GM19395 (cell line): Measurements from ENCODE around the gene ERBIN.
"Not testable (repeated sequence)": the region's sequence is repeated elsewhere in the genome, so short reads cannot be mapped to it uniquely, and the experiment has no call there.

Source experiments
- ATAC-seq: cut with Tn5 transposase; IDR thresholded peaks from one replicate; pipeline ENCODE4 v1.9.1; 2021; ENCODE audit warnings: mild to moderate bottlenecking, moderate library complexity; ENCODE audit not compliant: unreplicated experiment

ERBIN gene

DNA sequence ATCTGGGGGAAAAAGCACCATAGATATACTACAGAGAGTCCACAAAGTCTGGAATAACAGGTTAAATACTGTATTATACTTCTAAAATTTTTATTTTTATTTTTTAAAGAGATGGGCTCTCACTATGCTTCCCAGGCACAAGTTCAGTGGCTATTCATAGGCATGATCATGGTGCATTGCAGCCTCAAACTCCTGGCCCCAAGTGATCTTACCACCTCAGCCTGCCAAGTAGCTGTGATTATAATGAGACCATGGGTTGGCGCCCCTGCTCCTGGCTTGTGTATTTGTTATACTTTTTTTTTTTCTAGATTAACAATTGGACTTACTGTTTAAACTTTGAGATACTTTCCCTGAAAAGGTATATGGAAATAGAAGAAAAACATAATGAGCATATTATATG is 25.9 kb downstream of the ERBIN start:
- ATAC-seq, result no peak

DNA sequence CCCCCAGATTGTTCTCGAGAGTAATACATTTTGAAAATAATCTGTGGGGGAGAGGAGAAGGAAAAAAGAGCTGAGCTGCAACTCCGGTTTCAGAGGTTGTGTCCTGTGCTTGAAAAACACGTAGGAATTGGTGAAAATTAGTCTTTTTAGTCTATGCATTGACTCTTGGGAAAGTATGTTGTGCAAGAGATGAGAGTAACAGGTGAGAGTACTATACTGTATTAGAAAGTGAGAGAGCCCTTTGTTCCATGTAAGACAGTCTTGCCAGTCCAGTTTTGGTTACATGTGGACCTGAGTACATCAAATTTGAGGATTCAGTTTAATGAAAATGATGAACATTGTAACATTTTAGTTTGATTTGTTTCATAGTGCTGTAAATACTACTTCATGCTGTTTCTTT is 27.8 kb downstream of the ERBIN start:
- ATAC-seq, result no peak

DNA sequence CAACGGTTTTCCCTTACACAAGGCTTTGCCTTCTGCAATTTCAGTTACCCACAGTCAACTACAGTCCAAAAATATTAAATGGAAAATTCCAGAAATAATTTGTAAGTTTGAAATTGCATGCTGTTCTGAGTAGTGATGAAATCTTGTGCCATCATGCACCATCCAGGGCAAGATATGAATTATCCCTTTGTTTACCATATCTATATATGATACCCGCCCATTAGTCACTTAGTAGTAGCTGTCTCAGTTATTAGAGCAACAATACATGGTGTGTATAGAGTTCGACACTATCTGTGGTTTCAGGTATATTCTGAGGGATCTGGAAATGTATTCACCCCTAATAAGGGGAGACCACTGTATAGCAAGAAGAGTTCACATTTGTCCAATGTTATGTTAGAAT is 29.4 kb downstream of the ERBIN start:
- ATAC-seq, result no peak

DNA sequence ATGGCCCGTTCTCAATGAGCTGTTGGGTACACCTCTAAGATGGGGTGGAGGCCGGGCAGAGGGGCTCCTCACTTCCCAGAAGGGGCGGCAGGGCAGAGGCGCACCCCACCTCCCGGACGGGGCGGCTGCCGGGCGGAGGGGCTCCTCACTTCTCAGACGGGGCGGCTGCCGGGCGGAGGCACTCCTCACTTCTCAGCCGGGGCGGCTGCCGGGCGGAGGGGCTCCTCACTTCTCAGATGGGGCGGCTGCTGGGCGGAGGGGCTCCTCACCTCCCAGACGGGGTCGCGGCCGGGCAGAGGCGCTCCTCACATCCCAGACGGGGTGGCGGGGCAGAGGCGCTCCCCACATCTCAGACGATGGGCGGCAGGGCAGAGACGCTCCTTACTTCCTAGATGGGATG is 31.3 kb downstream of the ERBIN start:
- not testable (repeated sequence) for ATAC-seq

DNA sequence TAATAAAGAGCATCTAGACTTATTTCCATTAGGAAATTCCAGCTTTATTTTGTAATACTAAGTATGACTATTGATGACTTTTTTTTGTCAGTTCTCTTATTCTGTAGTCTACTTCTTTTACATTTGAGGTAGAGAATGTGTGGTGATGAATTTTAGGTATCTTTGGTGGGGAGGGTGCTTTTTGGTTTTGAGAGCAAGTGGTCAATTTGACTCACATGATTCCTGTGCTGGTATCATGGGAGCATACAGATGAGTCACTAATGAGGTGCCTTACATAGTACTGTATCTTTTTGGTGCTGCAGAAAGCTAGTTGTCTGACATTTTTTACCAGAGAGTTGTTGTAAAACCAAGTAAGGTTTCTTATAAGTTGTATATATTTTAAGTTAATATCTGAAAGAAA is 35.3 kb downstream of the ERBIN start:
- ATAC-seq, result peak; percentile 88

DNA sequence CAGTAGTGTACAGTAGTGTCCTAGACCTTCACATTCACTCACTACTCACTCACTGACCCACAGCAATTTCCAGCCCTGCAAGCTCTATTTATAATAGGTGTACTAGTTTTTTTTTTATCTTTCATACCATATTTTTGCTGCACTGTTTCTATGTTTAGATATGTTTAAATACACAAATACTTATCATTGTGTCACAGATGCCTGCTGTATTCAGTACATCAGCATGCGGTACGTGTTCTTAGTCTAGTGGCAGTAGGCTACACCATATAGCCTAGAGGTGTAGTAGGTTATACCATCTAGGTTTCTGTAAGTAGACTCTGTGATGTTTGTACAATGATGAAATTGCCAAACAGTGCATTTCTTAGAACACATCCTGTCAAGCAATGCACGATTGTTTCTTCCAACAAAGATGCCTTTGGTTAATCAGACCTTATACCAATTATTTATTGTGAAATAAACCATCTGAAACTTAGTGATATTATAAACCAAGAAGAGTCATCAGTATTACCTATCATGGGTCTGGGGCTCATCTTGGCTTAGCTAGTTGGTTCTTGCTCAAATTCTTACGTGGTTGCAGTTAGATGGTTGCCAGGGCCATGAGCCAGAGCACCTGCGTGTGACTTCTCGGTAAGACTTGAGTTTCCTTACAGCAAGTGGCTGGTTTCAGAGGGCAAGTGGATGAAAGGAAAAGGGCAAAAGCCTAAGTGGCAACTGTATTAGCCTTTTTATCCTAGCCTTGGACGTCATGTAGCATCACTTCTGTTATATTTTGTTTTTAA is 41.1 kb downstream of the ERBIN start:
- no peak for ATAC-seq

DNA sequence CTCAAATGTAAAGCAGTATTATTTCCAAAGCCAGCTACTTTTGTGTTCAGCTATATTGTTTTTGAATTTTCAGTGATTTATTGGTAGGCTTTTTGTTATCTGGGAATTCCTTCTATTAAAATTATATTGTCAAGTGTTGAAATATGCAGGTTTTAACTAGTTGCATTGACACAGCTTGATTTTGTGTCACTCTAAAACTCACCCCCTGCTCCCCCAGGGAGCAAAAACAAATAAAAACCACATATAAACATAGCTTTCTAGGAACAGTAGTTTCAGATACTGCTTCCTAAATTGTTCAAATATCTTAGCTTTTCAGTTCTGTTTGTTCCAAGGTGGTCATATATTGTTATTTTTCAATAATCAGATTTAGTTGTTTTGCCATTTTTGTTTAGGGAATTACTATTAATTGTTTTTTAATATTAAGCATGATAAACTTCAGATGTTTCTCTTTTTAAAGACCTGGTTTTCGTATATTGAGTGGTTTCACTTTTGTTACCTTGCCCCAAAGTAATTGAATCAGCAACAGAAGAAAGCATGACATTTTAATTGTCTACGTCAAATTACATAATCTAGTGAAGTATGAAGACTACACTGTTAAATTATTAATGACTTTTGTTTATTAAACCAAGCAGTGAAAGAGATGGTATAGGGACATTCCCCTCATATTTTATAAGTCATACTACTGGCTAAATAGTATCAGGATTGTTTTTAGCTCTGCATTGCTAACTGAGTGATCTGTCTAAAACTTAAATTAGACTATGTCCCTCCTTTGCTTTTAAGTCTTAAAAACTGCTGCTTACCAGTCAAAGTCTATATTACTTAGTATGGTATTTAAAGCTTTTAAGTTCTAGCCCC is 43.4 kb downstream of the ERBIN start:
- ATAC-seq, result no peak

DNA sequence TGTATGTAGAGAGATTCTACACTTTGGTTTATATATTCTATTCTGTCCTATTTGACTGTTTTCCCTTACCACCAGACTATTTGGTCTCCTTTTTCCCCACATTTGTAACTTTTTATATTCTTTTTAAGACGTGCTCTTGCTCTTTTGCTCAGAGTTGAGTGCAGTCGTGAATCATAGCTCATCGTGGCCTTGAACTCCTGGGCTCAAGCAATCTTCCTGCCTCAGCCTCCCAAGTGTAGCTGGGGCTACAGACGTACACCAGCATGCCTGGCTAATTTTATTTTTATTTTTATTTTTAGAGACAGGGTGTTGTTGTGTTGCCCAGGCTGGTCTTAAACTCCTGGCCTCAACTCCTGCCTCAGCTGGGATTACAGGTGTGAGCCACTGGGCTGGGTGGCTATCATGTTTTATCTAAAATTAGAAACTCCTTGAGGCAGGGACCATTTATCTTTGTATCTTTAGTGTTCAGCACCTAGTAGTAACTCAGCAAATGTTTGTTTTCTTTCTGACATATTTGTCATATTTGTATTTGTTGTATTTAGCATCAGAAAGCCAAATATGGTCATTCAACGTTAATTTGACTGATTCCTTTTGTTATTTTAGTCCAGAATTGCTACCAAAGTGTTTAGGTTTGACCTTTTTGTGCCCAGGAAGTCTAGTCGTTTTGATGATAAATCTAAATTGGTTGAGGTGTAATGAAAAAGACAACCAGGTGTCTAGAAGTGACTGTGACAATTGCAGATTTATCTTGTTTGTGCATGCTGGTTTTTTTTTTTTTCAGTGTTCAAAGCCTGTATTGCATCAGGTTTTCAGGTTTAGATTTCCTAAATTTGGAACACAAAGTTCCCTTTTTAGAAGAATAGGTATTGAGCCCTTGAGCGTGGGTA is 44.3 kb downstream of the ERBIN start:
- no peak for ATAC-seq

DNA sequence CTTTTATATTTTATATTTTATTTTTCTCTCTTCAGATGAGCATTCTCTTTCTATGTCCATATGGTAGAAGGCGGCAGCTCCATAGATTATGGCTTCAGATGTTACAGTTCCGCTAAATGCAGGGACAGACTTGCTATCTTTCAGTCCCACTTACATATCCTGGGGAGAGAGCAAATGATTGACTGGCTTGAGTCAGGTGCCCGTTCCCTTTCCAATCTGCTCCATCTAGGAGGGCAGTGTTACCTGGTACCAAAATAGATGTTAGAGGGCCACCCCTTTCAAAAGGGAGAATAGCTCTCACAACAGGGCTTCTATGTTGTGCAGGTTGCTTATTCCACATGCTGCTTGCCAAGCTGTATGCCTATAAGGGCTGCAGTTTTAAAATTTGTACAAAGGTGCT is 45.3 kb downstream of the ERBIN start:
- ATAC-seq, result no peak

DNA sequence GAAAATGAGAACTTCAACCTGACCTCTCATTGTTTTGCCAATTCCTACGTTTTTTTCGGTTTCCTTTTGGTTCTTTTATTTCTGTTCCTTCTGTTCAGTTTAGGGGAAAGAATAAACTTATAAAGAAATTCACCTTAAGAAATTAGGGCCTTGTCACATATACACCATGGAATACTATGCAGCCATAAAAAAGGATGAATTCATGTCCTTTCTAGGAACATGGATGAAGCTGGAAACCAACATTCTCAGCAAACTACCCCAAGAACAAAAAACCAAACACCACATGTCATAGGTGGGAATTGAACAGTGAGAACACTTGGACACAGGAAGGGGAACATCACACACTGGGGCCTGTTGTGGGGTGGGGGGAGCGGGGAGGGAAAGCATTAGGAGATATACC is 46.5 kb downstream of the ERBIN start:
- not testable (repeated sequence) for ATAC-seq

DNA sequence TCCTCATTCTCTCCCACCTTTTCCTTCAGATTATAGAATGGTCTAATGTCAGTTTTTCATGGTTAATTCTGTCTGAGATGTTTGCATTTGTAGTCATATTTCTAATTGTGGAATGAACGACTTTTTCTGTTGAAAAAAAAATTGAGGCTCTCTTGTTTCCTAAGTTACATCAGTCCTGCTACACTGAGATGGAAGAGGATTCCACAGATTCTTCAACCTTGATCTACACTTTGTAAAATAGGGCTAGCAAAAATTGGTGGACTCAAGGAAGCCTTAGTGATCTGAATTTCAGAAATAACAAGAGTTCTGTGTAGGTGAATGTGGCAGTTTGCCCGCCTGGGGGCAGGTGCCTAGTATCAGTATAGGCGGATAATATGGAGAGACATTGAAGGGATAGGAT is 51.9 kb downstream of the ERBIN start:
- ATAC-seq, result no peak

DNA sequence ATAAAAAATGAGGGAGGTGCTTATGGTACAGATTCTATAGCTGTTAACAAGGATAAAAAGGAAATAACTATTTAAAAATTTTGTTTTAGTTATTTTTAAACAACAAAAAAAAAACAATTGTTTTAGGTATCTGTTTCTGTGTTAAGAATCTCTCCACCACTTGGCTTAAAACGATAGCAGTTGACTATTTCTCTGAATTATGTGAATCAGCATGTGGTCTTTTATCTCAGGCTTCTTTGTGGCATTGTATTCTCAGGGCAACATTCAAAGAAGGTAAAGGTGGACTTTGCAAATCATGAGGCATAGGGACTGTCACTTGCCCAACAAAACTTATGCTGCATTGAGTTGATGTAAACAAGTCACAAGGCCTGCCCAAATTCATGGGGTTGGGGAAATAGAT is 55.2 kb downstream of the ERBIN start:
- no peak for ATAC-seq

DNA sequence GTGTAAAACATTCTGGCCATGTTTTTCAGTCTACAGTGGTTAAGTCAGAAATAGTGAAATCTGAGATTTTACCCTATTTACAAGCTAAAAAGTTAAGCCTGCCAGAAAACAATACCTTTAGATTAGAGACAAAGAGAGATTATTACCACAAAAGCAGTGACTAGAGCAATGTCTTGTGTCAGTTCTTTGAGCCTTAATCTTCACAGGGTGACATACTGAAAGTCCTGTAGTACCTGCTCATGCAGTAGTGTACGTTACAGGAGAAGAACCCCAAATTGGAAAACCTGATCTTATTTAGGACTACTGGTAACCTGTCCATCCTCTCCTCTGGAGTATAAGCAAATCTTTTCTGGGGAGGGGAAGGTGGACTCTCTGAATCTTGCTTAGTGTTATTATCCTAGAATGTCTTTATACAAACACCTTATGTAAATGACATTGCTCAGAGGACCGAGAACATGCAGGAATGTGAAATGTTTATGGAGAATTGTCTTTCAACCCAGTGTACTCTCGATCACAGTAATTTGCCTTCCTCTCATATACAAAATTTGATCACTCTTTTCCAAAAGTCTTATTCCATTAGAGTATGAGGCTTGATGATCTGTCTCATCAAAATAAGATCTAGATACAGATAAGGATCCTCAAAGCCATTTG is 55.7 kb downstream of the ERBIN start:
- ATAC-seq, result no peak

DNA sequence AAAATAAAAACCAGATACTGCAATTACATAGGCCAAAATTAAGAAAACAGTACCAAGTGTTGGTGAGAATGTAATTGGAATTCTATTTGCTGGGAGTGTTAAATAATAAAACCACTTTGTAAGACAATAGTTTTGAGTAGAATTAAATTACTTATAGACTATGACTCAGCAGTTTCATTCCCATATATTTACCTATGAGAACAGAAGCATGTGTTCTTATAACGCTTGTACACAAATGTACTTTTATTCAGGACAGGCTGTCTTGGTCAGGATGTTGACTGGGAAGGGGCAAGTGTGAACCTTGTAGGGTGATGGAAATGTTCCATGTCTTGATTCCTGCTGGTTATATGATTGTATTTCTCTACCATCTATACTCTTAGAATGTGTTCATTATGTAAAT is 56.3 kb downstream of the ERBIN start:
- ATAC-seq, result no peak

DNA sequence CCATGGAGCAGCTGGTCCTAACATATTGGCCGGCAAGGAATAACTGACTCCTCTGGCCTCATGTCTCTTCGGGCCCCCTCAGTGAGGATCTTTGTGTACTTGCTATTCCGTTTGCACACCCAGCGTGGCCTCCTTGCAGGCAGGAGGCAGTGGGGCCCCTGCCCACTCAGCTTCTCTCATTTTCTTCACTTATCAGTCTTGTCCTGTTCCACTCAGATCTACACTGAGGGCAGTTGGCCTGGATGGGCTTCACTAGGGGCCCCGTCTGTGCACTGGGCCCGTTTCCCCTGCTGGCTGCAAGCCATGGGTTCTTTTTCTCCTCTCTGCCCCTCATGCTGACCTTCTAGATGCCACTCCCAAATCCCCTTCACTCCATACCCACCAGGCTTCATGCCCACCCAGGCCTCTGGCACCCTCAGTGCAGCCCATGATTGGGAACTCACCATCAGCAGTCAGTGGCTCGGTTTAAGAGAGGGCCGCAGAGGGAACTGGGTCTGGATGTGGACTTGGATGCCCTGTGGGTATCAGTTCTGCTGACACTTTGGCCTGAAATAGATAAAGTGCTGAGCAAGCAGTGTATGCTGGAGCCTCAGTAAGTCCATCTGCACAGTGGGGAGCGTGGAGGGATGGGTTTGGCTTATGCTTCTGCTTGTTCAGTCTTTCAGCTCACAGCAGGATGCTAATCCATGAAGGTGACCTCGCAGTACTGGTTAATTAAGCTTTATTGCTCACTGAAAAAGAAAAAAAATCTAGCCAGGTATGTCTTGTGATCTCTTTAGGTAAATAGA is 57.9 kb downstream of the ERBIN start:
- ATAC-seq, result no peak

DNA sequence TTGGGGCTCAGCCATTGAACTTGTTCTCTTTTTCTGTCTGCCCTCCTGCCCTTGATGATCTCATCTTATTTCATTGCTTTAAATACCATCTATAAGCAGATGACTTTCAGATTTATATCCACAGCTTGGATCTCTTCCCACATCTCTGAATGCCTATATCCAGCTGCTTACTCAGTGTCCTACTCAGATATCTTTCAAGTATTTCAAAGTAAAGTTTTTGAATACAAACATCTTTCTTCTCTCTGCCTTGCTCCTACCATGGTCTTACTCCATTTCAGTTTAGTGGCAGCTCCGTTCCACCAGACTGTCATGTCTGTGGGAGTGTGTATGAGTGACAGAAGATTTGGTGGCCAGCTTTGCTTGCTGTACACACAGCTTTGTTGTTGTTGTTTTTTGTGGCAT is 59.7 kb downstream of the ERBIN start:
- ATAC-seq, result no peak

DNA sequence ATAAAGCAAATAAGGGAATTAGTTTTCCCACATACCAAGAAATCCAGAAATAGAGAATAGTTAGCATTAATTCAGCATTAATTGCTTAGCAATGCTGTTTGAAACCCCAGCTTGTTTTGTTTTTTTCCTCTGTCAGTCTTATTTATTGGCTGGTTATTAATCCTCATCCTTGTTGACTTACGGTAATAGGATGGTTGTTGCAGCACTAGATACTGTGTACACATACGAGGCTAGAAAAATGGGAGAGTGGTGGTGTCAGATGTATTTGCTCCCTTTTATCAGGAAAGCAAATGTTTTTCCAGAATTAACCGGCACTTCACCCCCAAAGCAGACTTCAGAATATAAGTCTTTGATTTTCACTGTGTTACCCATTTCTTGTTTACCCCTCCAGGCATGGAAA is 60.4 kb downstream of the ERBIN start:
- ATAC-seq, result no peak

DNA sequence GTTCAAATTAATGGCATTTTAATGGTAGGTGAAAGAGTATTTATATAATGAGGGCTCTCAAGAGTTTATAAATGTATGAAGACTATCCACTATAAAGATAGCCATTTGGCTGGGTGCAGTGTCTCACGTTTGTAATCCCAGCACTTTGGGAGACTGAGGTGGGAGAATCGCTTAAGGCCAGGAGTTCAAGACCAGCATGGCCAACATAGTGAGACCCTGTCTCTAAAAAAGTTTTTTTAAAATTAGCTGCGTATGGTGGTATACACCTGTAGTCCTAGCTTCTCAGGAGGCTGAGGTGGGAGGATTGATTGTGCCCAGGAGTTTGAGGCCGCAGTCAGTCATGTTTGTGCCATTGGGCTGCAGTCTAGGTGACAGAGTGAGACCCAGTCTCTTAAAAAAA is 61.6 kb downstream of the ERBIN start:
- no peak for ATAC-seq

DNA sequence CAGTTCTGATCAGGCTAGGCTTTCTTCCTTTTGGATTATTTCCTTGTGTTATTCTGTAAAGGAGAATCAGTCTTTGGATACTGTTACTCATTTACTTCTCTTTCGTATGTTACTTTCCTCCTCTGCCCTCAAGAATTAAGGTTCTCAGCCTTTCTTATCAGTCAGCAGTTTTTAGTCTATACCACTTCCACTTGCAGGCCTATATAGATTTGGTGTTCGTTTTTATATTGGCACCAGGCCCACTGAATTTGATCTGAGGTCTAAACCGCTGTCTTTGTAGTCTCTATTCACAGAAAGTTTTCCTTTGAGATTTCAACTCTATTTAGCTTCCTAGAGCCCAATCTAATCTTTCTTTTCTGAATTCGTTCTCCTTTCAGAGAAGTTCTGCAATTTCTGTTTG is 62.8 kb downstream of the ERBIN start:
- ATAC-seq, result no peak

DNA sequence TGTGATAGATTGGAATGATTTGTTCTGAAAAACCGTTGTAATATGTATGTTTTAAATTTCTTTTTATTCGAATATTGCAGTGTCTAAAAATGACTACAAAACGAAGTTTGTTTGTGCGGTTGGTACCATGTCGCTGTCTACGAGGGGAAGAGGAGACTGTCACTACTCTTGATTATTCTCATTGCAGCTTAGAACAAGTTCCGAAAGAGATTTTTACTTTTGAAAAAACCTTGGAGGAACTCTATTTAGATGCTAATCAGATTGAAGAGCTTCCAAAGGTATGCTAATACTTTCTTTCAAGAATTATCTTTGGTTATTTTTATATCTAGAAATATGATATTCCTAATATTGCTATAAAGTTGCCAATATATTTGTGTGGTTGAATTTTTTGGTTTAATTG is 66.3 kb downstream of the ERBIN start:
- no peak for ATAC-seq
